ENCODE measurements around the gene SNRNP25.

- TF ChIP-seq CTCF (IDR thresholded peaks at IDR 0.05; ENCODE audit: insufficient read depth, low read length, poor library complexity, severe bottlenecking) (no peak), EZH2phosphoT487 (conservative IDR thresholded peaks at IDR 0.05; ENCODE audit: low read length) (no peak)
These were observed 25.8 kb downstream of the SNRNP25 start for GRCh38 chr16:79151-80054.

All from SU-DHL-6 (cell line).